DND-41 (cell line): ENCODE data around the gene ADAMTS15.

Experiments
- ATAC-seq: fragments of 200-7000 bp; cut with Tn5 transposase; 3 replicates; pipeline ENCODE4 v1.9.1; 2021; ENCODE audit warnings: low read depth; ENCODE audit not compliant: insufficient read depth
- DNase-seq: peaks from one replicate; pipeline ENCODE4 v3.0.0-alpha.2; 2020
- H2AFZ ChIP-seq: 2 replicates; pipeline ENCODE4 v1.6.0; 2012; ENCODE audit warnings: low read depth, low read length
- H3K27ac ChIP-seq: 2 replicates; pipeline ENCODE4 v1.5.1; 2012; ENCODE audit warnings: low read length, inconsistent platforms
- H3K27me3 ChIP-seq: fragments of 200-600 bp; sonication (generic); 2 replicates; pipeline ENCODE4 v1.6.0; 2012; ENCODE audit warnings: low read length, mild to moderate bottlenecking, inconsistent platforms; ENCODE audit not compliant: insufficient read depth, poor library complexity
- H3K36me3 ChIP-seq: 2 replicates; pipeline ENCODE4 v1.5.1; 2012; ENCODE audit warnings: low read length, inconsistent platforms; ENCODE audit not compliant: insufficient read depth
- H3K4me1 ChIP-seq: 2 replicates; pipeline ENCODE4 v1.5.1; 2012; ENCODE audit warnings: mild to moderate bottlenecking, low read length; ENCODE audit not compliant: insufficient read depth
- H3K4me2 ChIP-seq: 2 replicates; pipeline ENCODE4 v1.6.0; 2012; ENCODE audit warnings: mild to moderate bottlenecking, moderate library complexity, low read length, inconsistent platforms; ENCODE audit not compliant: insufficient read depth
- H3K4me3 ChIP-seq, 2 experiments: fragments of 200-600 bp in 1 of 2; shearing (Covaris generic) in 1 of 2; 2 replicates each; pipeline ENCODE4 v1.5.1; 2012 to 2016; ENCODE audit warnings: inconsistent platforms in 2 of 2, low read length in 2 of 2, mild to moderate bottlenecking in 2 of 2, low read depth in 1 of 2, moderate library complexity in 1 of 2
- H3K79me2 ChIP-seq: 2 replicates; pipeline ENCODE4 v1.6.0; 2012; ENCODE audit warnings: low read length, inconsistent platforms; ENCODE audit not compliant: insufficient read depth
- H3K9ac ChIP-seq: 2 replicates; pipeline ENCODE4 v1.6.0; 2012; ENCODE audit warnings: low read depth, mild to moderate bottlenecking, inconsistent platforms, low read length, moderate library complexity
- H3K9me3 ChIP-seq: 2 replicates; pipeline ENCODE4 v1.5.1; 2012; ENCODE audit warnings: low read length, moderate library complexity, mild to moderate bottlenecking, inconsistent platforms; ENCODE audit not compliant: insufficient read depth, severe bottlenecking
- H4K20me1 ChIP-seq: 2 replicates; pipeline ENCODE4 v1.6.0; 2012; ENCODE audit warnings: low read length; ENCODE audit not compliant: insufficient read depth
- CTCF ChIP-seq: IDR thresholded peaks from 2 replicates; pipeline ENCODE4 v1.5.1; 2012; ENCODE audit warnings: borderline replicate concordance, low read length, moderate library complexity, mild to moderate bottlenecking; ENCODE audit not compliant: poor library complexity, severe bottlenecking; ENCODE audit errors: extremely low read depth
- EZH2 ChIP-seq: IDR thresholded peaks from 3 replicates; pipeline ENCODE4 v1.6.1; 2012; ENCODE audit warnings: borderline replicate concordance, low read depth, mild to moderate bottlenecking, moderate library complexity, low read length, inconsistent platforms; ENCODE audit not compliant: severe bottlenecking

ADAMTS15 gene

GRCh38 chr11:130420478-130421198, 27.8 kb upstream of the ADAMTS15 start:
- H3K4me1 ChIP-seq: no peaks in the 10 kb centered on the region
- H2AFZ ChIP-seq: no peak overlapping the region
- H3K27ac ChIP-seq: no peak overlapping the region
- H3K9ac ChIP-seq: no peak overlapping the region
- no peak overlapping the region for H3K4me3 ChIP-seq
- TF ChIP-seq EZH2 (no peak), CTCF (no peak)
- DNase-seq (no peak), ATAC-seq (no peak)
- H3K36me3 ChIP-seq: no peaks in the 10 kb centered on the region
- peaks cover 2% of the 10 kb centered on the region; the same call in 1 of the 2 replicates for H4K20me1 ChIP-seq
- no peaks in the 10 kb centered on the region for H3K9me3 ChIP-seq
- no peak overlapping the region for H3K4me2 ChIP-seq
- peaks cover 19% of the 10 kb centered on the region for H3K27me3 ChIP-seq
- H3K79me2 ChIP-seq: no peaks in the 10 kb centered on the region

GRCh38 chr11:130421199-130421585, 27.3 kb upstream of the ADAMTS15 start:
- Histone ChIP-seq H2AFZ (no peak overlapping the region), H3K79me2 (no peaks in the 10 kb centered on the region), H3K4me3 (no peak overlapping the region), H3K9me3 (no peaks in the 10 kb centered on the region), H3K36me3 (no peaks in the 10 kb centered on the region), H3K27me3 (peaks cover 23% of the 10 kb centered on the region), H3K9ac (no peak overlapping the region), H4K20me1 (peaks cover 2% of the 10 kb centered on the region; the same call in 1 of the 2 replicates), H3K4me2 (no peak overlapping the region), H3K4me1 (no peaks in the 10 kb centered on the region), H3K27ac (no peak overlapping the region)
- no peak for TF ChIP-seq CTCF
- no peak for TF ChIP-seq EZH2
- ATAC-seq (no peak), DNase-seq (no peak)

GRCh38 chr11:130421697-130422096, 26.7 kb upstream of the ADAMTS15 start:
- Histone ChIP-seq H3K9me3 (no peaks in the 10 kb centered on the region), H2AFZ (no peak overlapping the region), H3K27me3 (peaks cover 23% of the 10 kb centered on the region), H3K4me3 (no peak overlapping the region), H3K4me1 (no peaks in the 10 kb centered on the region), H3K79me2 (no peaks in the 10 kb centered on the region), H3K9ac (no peak overlapping the region), H3K27ac (no peak overlapping the region), H3K36me3 (no peaks in the 10 kb centered on the region), H4K20me1 (peaks cover 2% of the 10 kb centered on the region; the same call in 1 of the 2 replicates), H3K4me2 (no peak overlapping the region)
- DNase-seq (no peak), ATAC-seq (no peak)
- TF ChIP-seq EZH2 (no peak), CTCF (no peak)
